NOMO-1 treated with dmso at 0.1 percent for 144 hours (cell line): ENCODE results near the gene RRAGA.
"Not testable (repeated sequence)": the region's sequence is repeated elsewhere in the genome, so short reads cannot be mapped to it uniquely, and the experiment has no call there.

Source experiments
- DNase-seq: peaks from one replicate; lab custom pipeline; 2025; ENCODE audit not compliant: unreplicated experiment; lab: John Stamatoyannopoulos, UW

The RRAGA gene

GRCh38 chr9:19048966-19049916 lies at the start of gene RRAGA:
RRAGA (plus strand) TSS chr9:19049427; CDS start chr9:19049660, 233 bp downstream.
- peak; percentile 71 for DNase-seq

GRCh38 chr9:19000133-19000532 lies 49.1 kb upstream of the RRAGA start:
- DNase-seq: no peak

GRCh38 chr9:19009391-19009965 lies 39.7 kb upstream of the RRAGA start:
- no peak for DNase-seq

- DNase-seq: no peak
Measured at GRCh38 chr9:19018201-19018600, 31.0 kb upstream of the RRAGA start.

- no peak for DNase-seq
Measured at GRCh38 chr9:19020886-19021455, 28.3 kb upstream of the RRAGA start.

GRCh38 chr9:19021649-19022048 lies 27.6 kb upstream of the RRAGA start:
- not testable (repeated sequence) for DNase-seq

- DNase-seq: no peak
Measured at GRCh38 chr9:19022206-19022605, 27.0 kb upstream of the RRAGA start.

- no peak for DNase-seq
Measured at GRCh38 chr9:19023078-19023477, 26.1 kb upstream of the RRAGA start.

GRCh38 chr9:19026375-19026774 lies 22.9 kb upstream of the RRAGA start:
- no peak for DNase-seq

- no peak for DNase-seq
Measured at GRCh38 chr9:19027825-19028224, 21.4 kb upstream of the RRAGA start.

- DNase-seq: no peak
Measured at GRCh38 chr9:19028835-19029451, 20.3 kb upstream of the RRAGA start.

GRCh38 chr9:19030899-19031298 lies 18.3 kb upstream of the RRAGA start:
- DNase-seq: no peak

GRCh38 chr9:19032406-19032805 lies 16.8 kb upstream of the RRAGA start:
- DNase-seq: no peak

- DNase-seq: no peak
Measured at GRCh38 chr9:19033015-19033414, 16.2 kb upstream of the RRAGA start, which contains the start of gene SAXO1. SAXO1 (minus strand) TSS chr9:19033209; CDS start chr9:19032908, 301 bp downstream.

- no peak for DNase-seq
Measured at GRCh38 chr9:19036611-19037010, 12.6 kb upstream of the RRAGA start.

- no peak for DNase-seq
Measured at GRCh38 chr9:19049917-19050636, 850 bp downstream of the RRAGA start.

GRCh38 chr9:19050637-19051591 lies 1.7 kb downstream of the RRAGA start:
- no peak for DNase-seq

GRCh38 chr9:19057033-19057432 lies 7.8 kb downstream of the RRAGA start:
- no peak for DNase-seq

- no peak for DNase-seq
Measured at GRCh38 chr9:19074229-19074628, 25.0 kb downstream of the RRAGA start.

GRCh38 chr9:19074836-19075235 lies 25.6 kb downstream of the RRAGA start:
- DNase-seq: no peak
